Caco-2 (cell line): Measurements from ENCODE around the gene PHTF1. TPM values are rescaled to one million over a fixed set of nuclear protein-coding genes. Genes with fewer than 3 reads are reported as not detected.

Experiments used
- BruUV-seq: library from RNA; stranded (reverse); fragments of 400-500 nt; replicated peaks from 2 replicates; lab custom pipeline; 2021; lab: Mats Ljungman, UMichigan
- CTCF ChIA-PET: fragments of 300-600 bp; sonication (Branson Sonifier 250); formaldehyde crosslinking; loops from one replicate; lab custom pipeline; 2022; ENCODE audit warnings: antibody characterized with exemption; lab: Charles Lee
- POLR2A ChIA-PET: fragments of 300-600 bp; sonication (Branson Sonifier 250); formaldehyde crosslinking; loops from one replicate; lab custom pipeline; 2022; ENCODE audit warnings: antibody characterized with exemption; lab: Charles Lee
- DNase-seq, 2 experiments: peaks; one replicate each; pipeline versions ENCODE4 v3.0.0 to v3.0.0-alpha.2; 2020 to 2022
- H3K27me3 ChIP-seq: replicated peaks from 2 replicates; pipeline ENCODE4 v1.6.0; 2011; ENCODE audit warnings: low read length; ENCODE audit not compliant: control insufficient read depth, insufficient read depth
- H3K36me3 ChIP-seq: 2 replicates; pipeline ENCODE4 v1.5.1; 2011; ENCODE audit warnings: low read length; ENCODE audit not compliant: control insufficient read depth, insufficient read depth
- H3K4me1 ChIP-seq: fragments of 250-450 bp; sonication (Bioruptor Pico); 2 replicates; pipeline ENCODE4 v1.5.1; 2020; ENCODE audit warnings: mild to moderate bottlenecking
- H3K4me3 ChIP-seq: 2 replicates; pipeline ENCODE4 v1.5.1; 2011; ENCODE audit warnings: low read depth, mild to moderate bottlenecking, control low read depth, low read length
- H3K9me3 ChIP-seq: fragments of 250-450 bp; sonication (Bioruptor Pico); 2 replicates; pipeline ENCODE4 v1.5.1; 2020; ENCODE audit warnings: mild to moderate bottlenecking, moderate library complexity
- H3K27ac Mint-ChIP-seq: one replicate; pipeline ENCODE4 v1.8.0; 2022; ENCODE audit warnings: mixed read lengths; ENCODE audit not compliant: unreplicated experiment
- H3K27me3 Mint-ChIP-seq: one replicate; pipeline ENCODE4 v1.8.0; 2022; ENCODE audit warnings: mixed read lengths; ENCODE audit not compliant: insufficient read depth, unreplicated experiment
- H3K36me3 Mint-ChIP-seq: one replicate; pipeline ENCODE4 v1.8.0; 2022; ENCODE audit warnings: mild to moderate bottlenecking, mixed read lengths; ENCODE audit not compliant: insufficient read depth, unreplicated experiment
- H3K4me1 Mint-ChIP-seq: one replicate; pipeline ENCODE4 v1.8.0; 2022; ENCODE audit warnings: low read depth, mixed read lengths; ENCODE audit not compliant: unreplicated experiment
- H3K4me3 Mint-ChIP-seq: one replicate; pipeline ENCODE4 v1.8.0; 2022; ENCODE audit warnings: mild to moderate bottlenecking, moderate library complexity, mixed read lengths; ENCODE audit not compliant: unreplicated experiment
- H3K9me3 Mint-ChIP-seq: one replicate; pipeline ENCODE4 v1.8.0; 2022; ENCODE audit warnings: mixed read lengths; ENCODE audit not compliant: unreplicated experiment
- intact Hi-C: fragments of 100-400 bp; cut with micrococcal nuclease; formaldehyde crosslinking; loops from one replicate; pipeline ENCODE4 v1.10.0; 2022; ENCODE audit not compliant: unreplicated experiment
- total RNA-seq: library from RNA; stranded (reverse); gene quantifications from 2 replicates; pipeline ENCODE4 v1.2.3, GENCODE V29; 2022
- TF ChIP-seq, protein P1 (sequence below), 2 experiments: fragments of 200-600 bp in 1 of 2; IDR thresholded peaks; 1 replicate in 1 of 2; 2 replicates in 1 of 2; pipeline versions ENCODE4 v1.5.1 to v1.8.0; 2011 to 2022; ENCODE audit warnings: antibody characterized with exemption in 1 of 2, control low read depth in 1 of 2, inconsistent platforms in 1 of 2, low read depth in 1 of 2, low read length in 1 of 2, mild to moderate bottlenecking in 1 of 2, moderate library complexity in 1 of 2; ENCODE audit not compliant: insufficient read depth in 1 of 2, severe bottlenecking in 1 of 2, unreplicated experiment in 1 of 2

PHTF1 gene
- total RNA-seq, 1 experiment from 2014 or later, result 10.4 TPM

DNA sequence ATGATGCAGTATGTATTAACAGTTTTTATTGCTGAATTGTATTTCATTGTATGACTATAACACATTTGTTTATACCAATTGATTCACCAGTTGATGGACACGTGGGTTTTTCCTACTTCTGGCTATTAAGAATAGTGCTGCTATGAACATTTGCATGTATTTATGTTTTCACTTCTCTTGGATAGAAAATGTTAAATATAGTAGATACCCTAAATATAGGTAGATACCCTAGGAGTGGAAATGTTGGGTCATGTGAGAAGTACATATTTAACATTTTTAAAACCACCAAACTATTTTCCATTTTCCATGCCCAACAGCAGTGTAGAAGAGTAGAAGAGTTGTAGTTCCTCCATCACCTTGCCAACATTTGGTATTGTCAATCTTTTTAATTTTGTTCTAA lies 7.8 kb downstream of the PHTF1 start:
- peaks cover 10% of the 10 kb centered on the region for H3K36me3 Mint-ChIP-seq
- Histone ChIP-seq H3K4me3 (no peak overlapping the region), H3K27me3 (no peaks in the 10 kb centered on the region), H3K4me1 (no peaks in the 10 kb centered on the region), H3K36me3 (no peaks in the 10 kb centered on the region), H3K9me3 (no peaks in the 10 kb centered on the region)
- intact Hi-C loops, result no loop called here
- no peak overlapping the region for H3K27ac Mint-ChIP-seq
- no peak overlapping the region for H3K4me3 Mint-ChIP-seq
- no TSS peak for BruUV-seq
- TF ChIP-seq, protein P1, sequence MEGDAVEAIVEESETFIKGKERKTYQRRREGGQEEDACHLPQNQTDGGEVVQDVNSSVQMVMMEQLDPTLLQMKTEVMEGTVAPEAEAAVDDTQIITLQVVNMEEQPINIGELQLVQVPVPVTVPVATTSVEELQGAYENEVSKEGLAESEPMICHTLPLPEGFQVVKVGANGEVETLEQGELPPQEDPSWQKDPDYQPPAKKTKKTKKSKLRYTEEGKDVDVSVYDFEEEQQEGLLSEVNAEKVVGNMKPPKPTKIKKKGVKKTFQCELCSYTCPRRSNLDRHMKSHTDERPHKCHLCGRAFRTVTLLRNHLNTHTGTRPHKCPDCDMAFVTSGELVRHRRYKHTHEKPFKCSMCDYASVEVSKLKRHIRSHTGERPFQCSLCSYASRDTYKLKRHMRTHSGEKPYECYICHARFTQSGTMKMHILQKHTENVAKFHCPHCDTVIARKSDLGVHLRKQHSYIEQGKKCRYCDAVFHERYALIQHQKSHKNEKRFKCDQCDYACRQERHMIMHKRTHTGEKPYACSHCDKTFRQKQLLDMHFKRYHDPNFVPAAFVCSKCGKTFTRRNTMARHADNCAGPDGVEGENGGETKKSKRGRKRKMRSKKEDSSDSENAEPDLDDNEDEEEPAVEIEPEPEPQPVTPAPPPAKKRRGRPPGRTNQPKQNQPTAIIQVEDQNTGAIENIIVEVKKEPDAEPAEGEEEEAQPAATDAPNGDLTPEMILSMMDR (IDR thresholded peaks at IDR 0.05; ENCODE audit: insufficient read depth in 1 of 2, low read depth in 1 of 2, low read length in 1 of 2, severe bottlenecking in 1 of 2, unreplicated experiment in 1 of 2), result no peak
- H3K4me1 Mint-ChIP-seq, result no peaks in the 10 kb centered on the region
- no peaks in the 10 kb centered on the region for H3K27me3 Mint-ChIP-seq
- DNase-seq, result no peak
- H3K9me3 Mint-ChIP-seq, result no peaks in the 10 kb centered on the region
- POLR2A ChIA-PET, result no interaction called here
- CTCF ChIA-PET, result no interaction called here

DNA sequence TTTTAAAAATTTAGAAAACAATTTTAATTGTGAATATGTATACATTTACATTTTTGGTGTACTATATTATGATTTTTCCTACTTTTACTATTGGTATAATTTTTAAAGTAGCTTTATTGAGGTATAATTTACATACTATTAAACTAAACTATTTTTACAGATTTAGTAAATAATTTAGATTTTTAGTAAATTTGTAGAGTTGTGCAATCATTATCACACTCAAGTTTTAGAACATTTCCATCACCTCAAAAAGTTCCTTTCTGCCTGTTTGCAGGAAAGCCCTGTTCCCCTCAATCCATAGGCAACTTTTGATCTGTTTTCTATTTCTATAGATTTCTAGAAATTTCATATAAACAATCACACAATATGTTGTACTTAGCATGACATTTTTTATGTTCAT lies 8.2 kb downstream of the PHTF1 start:
- DNase-seq, result no peak
- CTCF ChIA-PET, result no interaction called here
- H3K4me1 Mint-ChIP-seq, result no peaks in the 10 kb centered on the region
- Histone ChIP-seq H3K9me3 (no peaks in the 10 kb centered on the region), H3K36me3 (no peaks in the 10 kb centered on the region), H3K27me3 (no peaks in the 10 kb centered on the region), H3K4me1 (no peaks in the 10 kb centered on the region), H3K4me3 (no peak overlapping the region)
- TF ChIP-seq, protein P1 (IDR thresholded peaks at IDR 0.05; ENCODE audit: insufficient read depth in 1 of 2, low read depth in 1 of 2, low read length in 1 of 2, severe bottlenecking in 1 of 2, unreplicated experiment in 1 of 2), result no peak
- no peaks in the 10 kb centered on the region for H3K27me3 Mint-ChIP-seq
- POLR2A ChIA-PET, result no interaction called here
- intact Hi-C loops, result no loop called here
- no peaks in the 10 kb centered on the region for H3K9me3 Mint-ChIP-seq
- no peak overlapping the region for H3K4me3 Mint-ChIP-seq
- no peak overlapping the region for H3K27ac Mint-ChIP-seq
- BruUV-seq, result no TSS peak
- peaks cover 10% of the 10 kb centered on the region for H3K36me3 Mint-ChIP-seq

DNA sequence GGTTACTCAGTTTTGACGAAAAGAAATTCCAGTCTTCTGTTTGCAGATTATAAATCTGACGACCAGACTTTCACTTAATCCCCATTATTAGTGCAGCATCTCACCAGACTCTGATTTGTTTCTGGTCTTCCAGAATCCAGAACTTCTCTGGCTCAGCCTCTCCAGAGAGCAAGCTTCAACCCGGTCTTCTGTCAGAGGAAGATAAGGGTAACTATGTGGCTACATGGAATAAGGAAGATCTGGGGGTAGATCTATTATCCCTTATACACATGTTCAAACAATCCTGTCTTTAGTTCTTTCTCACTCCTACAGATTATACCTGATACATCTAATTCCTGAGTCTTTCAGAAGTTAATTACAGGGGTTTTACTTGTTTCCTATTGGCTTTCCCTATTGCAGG lies 9.9 kb downstream of the PHTF1 start:
- peaks cover 10% of the 10 kb centered on the region for H3K36me3 Mint-ChIP-seq
- no TSS peak for BruUV-seq
- no peak overlapping the region for H3K4me3 Mint-ChIP-seq

More for the DNA sequence above, 9.9 kb downstream of the PHTF1 start:
- Histone ChIP-seq H3K9me3 (no peaks in the 10 kb centered on the region), H3K27me3 (no peaks in the 10 kb centered on the region), H3K4me1 (no peaks in the 10 kb centered on the region), H3K36me3 (no peaks in the 10 kb centered on the region), H3K4me3 (no peak overlapping the region)
- H3K27ac Mint-ChIP-seq, result no peak overlapping the region
- no peaks in the 10 kb centered on the region for H3K4me1 Mint-ChIP-seq
- POLR2A ChIA-PET, result no interaction called here
- TF ChIP-seq, protein P1 (IDR thresholded peaks at IDR 0.05; ENCODE audit: insufficient read depth in 1 of 2, low read depth in 1 of 2, low read length in 1 of 2, severe bottlenecking in 1 of 2, unreplicated experiment in 1 of 2), result no peak
- no peaks in the 10 kb centered on the region for H3K9me3 Mint-ChIP-seq
- intact Hi-C loops, result no loop called here
- H3K27me3 Mint-ChIP-seq, result no peaks in the 10 kb centered on the region
- DNase-seq, result no peak
- CTCF ChIA-PET, result interaction anchor here (0.7 kb wide), 1 partner anchor 21 kb away, joined by 4 read pairs; no protein-coding TSS in a partner anchor
